Lower leg skin (tissue), 4 donors: ENCODE measurements around the gene MVK. TPM values are rescaled to one million over a fixed set of nuclear protein-coding genes. Genes with fewer than 3 reads are reported as not detected.

Experiments
- DNase-seq, 2 donors: peaks; one replicate each; pipeline ENCODE4 v3.0.0-alpha.2; 2019; ENCODE audit warnings: low spot score in 2 of 2
- H3K4me3 ChIP-seq: fragments of 200-600 bp; sonication (generic); 2 replicates; pipeline ENCODE4 v1.5.1; 2017; ENCODE audit warnings: mild to moderate bottlenecking, low read depth; ENCODE audit not compliant: poor library complexity, severe bottlenecking
- POLR2A ChIP-seq, 2 donors: fragments of 450-650 bp; IDR thresholded peaks; one replicate each; pipeline ENCODE4 v1.6.1; 2016 to 2017; ENCODE audit warnings: antibody characterized with exemption in 2 of 2, mild to moderate bottlenecking in 1 of 2, moderate library complexity in 1 of 2
- WGBS, 2 donors: methylation state at CpG; one replicate each; pipeline ENCODE4 v1.1.5; 2018; 5-methylcytosine and 5-hydroxymethylcytosine counted together
- intact Hi-C: fragments of 100-400 bp; cut with DNase I; formaldehyde crosslinking; loops from one replicate; pipeline ENCODE4 v1.15.0; 2023; ENCODE audit warnings: low total_unique reads
- total RNA-seq, 4 donors: library from RNA; depleted of rRNA; stranded (reverse); fragments of >200 nt; gene quantifications; one replicate each; pipeline ENCODE4 v1.1.0, GENCODE V29; 2016
- TF ChIP-seq, protein P1 (sequence below), 3 donors: fragments of 450-650 bp; IDR thresholded peaks; one replicate each; pipeline ENCODE4 v1.5.1; 2016; ENCODE audit warnings: antibody characterized with exemption in 3 of 3, mild to moderate bottlenecking in 3 of 3, moderate library complexity in 2 of 3

Gene MVK
- total RNA-seq, 4 donors from 2014 or later: 50.1 to 71.9 (median 61.9) TPM

DNA sequence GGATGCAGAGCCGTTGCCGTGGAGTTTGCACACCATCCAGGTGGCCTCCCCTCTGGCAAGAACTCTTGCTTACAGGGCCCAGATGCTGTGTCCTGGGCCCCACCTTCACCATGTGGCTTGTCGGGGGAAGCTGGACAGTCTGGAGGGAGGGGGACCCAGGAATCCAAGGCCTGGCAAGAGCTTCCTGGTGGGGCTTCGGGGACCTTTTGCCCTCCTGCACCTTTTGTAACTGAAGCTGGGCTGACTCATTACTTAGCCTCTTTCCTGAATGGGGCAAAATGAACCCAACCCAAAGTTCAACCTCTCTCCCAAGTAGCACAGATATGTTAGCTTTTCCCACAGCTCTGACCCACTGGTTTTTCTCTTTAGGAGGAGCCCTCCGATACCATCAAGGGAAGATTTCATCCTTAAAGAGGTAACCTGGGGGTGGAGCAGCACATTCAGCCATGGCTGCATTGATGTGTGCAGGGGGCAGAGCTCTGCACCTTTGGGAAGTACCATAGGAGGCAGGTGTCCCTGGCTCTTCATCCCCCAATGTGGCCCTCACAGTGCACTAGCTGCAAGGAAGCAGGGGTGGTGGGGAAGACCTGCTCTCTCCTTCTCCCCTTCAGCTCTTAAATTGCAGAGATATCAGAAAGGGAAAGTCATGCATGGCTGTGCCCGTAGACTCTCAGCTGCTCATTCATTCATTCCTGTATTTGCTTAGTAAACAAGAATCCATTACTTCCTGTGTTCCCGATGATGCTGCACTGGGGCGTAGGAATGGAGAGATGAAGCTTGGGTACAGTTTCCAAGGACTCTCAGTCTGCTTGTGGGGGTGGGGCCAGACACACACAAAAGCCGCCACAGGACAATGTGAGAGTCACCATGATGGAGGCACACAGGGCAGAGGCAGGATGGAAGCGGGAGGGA is 13.0 kb downstream of the MVK start:
- H3K4me3 ChIP-seq: no peak overlapping the region
- no peak for DNase-seq
- TF ChIP-seq POLR2A (IDR thresholded peaks at IDR 0.05): no peak
- TF ChIP-seq, protein P1, sequence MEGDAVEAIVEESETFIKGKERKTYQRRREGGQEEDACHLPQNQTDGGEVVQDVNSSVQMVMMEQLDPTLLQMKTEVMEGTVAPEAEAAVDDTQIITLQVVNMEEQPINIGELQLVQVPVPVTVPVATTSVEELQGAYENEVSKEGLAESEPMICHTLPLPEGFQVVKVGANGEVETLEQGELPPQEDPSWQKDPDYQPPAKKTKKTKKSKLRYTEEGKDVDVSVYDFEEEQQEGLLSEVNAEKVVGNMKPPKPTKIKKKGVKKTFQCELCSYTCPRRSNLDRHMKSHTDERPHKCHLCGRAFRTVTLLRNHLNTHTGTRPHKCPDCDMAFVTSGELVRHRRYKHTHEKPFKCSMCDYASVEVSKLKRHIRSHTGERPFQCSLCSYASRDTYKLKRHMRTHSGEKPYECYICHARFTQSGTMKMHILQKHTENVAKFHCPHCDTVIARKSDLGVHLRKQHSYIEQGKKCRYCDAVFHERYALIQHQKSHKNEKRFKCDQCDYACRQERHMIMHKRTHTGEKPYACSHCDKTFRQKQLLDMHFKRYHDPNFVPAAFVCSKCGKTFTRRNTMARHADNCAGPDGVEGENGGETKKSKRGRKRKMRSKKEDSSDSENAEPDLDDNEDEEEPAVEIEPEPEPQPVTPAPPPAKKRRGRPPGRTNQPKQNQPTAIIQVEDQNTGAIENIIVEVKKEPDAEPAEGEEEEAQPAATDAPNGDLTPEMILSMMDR (IDR thresholded peaks at IDR 0.05): no peak
- 91 to 94% methylated on average over 10 of the region's 10 CpGs for WGBS, 2 donors
- intact Hi-C loops: no loop called here

DNA sequence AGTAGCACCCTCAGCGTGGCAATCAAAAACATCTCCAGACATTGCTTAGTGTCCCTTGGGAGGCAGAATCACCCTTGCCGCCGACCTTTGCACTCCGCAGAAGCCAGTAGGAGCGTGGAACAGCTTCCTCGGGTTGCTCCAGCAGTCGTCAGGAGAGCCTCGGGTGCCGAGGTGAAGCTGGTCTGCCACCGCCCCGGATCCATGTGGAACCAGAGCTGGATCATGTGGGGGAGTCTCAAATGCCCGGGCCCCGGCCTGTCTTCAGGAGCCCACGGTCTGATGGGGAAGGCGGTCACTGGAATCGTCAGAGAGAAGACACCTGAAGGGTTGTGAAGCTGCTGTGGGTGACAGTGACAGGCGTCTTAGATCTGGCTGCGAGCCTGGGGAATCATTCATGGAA is 14.3 kb downstream of the MVK start:
- no peak overlapping the region for H3K4me3 ChIP-seq
- intact Hi-C loops: no loop called here
- TF ChIP-seq, protein P1 (IDR thresholded peaks at IDR 0.05): no peak
- WGBS, 2 donors: 92 to 96% methylated on average over 16 to 17 of the region's 18 CpGs
- no peak for DNase-seq

DNA sequence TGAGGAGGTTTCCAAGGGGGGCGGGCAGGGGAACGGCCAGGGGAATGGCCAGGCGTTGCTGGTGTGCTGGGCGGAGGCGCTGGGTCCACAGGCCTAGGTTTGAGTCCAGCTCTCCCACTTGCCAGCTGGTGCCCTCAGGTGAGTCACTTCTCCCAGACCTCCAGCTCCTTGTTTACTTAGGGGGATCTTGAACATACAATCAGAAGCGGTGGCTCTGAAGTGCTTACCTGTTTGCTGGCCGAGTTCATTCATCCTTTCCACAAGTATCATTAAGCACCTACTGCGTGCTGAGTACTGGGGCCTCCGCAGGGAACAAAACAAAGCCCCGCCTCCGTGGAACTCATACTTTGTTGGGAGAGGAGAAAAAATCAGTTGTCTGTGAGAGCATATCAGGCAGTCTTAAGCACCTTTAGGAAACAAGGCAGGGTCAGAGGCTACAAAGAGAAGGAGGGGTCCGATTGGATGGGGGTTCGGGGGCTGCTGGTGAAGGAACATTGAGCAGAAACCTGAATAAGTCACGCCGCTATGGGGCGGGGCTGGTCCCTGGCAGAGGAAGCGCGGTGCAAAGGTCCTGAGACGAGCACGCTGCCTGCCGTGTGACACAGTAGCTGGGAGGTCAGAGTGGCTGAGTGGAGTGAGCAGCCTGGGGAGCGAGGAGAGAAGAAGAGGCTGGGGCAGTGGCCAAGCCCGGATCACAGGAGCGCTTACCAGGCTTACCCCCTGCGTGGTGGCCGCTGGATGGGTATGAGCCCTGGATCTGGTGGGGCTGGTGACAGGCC is 15.1 kb downstream of the MVK start:
- intact Hi-C loops: no loop called here
- no peak overlapping the region for H3K4me3 ChIP-seq
- TF ChIP-seq, protein P1 (IDR thresholded peaks at IDR 0.05): no peak
- TF ChIP-seq POLR2A (IDR thresholded peaks at IDR 0.05): no peak
- DNase-seq: no peak
- WGBS, 2 donors: 95% methylated on average over 26 of the region's 26 CpGs

DNA sequence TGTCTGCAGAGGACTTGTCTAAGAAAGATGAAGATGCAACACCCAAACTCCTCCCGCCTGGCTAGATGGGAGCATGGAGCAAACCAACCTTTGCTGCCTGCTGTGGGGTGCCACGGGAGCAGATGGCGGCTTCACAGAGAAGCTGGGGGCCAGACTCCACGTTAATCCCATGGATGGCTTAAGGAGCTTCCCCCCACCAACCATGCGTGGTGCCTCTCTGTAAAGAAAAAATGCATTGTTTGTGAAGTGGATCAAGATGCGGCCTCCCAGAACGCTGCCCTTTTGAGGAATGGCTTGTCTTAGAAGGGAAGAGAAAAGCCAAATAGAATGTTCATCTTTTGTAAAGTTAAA is 15.6 kb downstream of the MVK start:
- intact Hi-C loops: no loop called here
- DNase-seq: no peak
- 85 to 87% methylated on average over 7 of the region's 7 CpGs for WGBS, 2 donors
- TF ChIP-seq, protein P1 (IDR thresholded peaks at IDR 0.05): no peak
- TF ChIP-seq POLR2A (IDR thresholded peaks at IDR 0.05): no peak
- H3K4me3 ChIP-seq: no peak overlapping the region

DNA sequence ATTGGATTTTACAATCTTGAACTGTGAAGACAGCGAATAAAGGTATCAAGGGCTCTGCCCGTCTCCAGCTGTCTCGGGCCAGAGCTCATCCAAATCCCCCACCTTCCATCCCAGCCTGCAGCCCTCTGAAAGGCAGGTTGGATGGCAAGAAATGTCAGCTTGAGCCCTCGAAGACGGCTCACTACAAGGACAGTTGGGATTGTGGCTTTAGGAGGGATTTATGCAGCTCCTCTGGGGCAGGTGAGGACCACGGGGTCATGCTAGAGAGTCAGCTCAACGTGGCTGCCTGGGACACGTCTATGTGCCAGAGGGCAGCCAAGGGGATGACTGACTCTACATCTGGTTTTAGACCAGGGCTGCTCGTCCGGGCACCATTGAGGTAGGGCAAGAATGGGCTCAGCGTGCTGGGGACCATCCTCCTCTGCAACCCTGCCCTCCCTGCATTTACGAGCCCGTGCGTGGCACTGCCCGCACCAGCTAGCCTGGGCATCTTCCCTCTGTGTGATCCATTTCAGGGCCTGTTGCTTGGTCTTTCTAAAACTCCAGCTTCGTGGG is 16.2 kb downstream of the MVK start:
- intact Hi-C loops: no loop called here
- TF ChIP-seq POLR2A (IDR thresholded peaks at IDR 0.05): no peak
- TF ChIP-seq, protein P1 (IDR thresholded peaks at IDR 0.05): no peak
- no peak overlapping the region for H3K4me3 ChIP-seq
- WGBS, 2 donors: 92 to 93% methylated on average over 16 of the region's 16 CpGs
- DNase-seq: no peak
